Nephron (organoid): Measurements from ENCODE around the gene IL24.

Source experiments
- H3K27ac Mint-ChIP-seq, 3 experiments: 2 replicates each; pipeline ENCODE4 v1.8.0; 2020; ENCODE audit warnings: mixed read lengths in 3 of 3, mild to moderate bottlenecking in 2 of 3, moderate library complexity in 1 of 3
- H3K27me3 Mint-ChIP-seq: 2 replicates; pipeline ENCODE4 v1.8.0; 2021; ENCODE audit warnings: low read depth, mild to moderate bottlenecking, moderate library complexity, mixed read lengths
- H3K36me3 Mint-ChIP-seq: 2 replicates; pipeline ENCODE4 v1.8.0; 2020; ENCODE audit warnings: low read depth, mixed read lengths
- H3K4me1 Mint-ChIP-seq: 2 replicates; pipeline ENCODE4 v1.8.0; 2020; ENCODE audit warnings: mixed read lengths
- H3K4me3 Mint-ChIP-seq, 3 experiments: 2 replicates each; pipeline ENCODE4 v1.8.0; 2020; ENCODE audit warnings: mild to moderate bottlenecking in 3 of 3, mixed read lengths in 3 of 3, moderate library complexity in 2 of 3
- H3K9me3 Mint-ChIP-seq: 2 replicates; pipeline ENCODE4 v1.8.0; 2020; ENCODE audit warnings: mixed read lengths
- TF ChIP-seq, protein P1 (sequence below), 3 experiments: fragments of 200-600 bp; sonication (generic); IDR thresholded peaks; one replicate each; pipeline ENCODE4 v1.5.0; 2021; ENCODE audit warnings: antibody characterized with exemption in 3 of 3; ENCODE audit not compliant: unreplicated experiment in 3 of 3

The IL24 gene

DNA sequence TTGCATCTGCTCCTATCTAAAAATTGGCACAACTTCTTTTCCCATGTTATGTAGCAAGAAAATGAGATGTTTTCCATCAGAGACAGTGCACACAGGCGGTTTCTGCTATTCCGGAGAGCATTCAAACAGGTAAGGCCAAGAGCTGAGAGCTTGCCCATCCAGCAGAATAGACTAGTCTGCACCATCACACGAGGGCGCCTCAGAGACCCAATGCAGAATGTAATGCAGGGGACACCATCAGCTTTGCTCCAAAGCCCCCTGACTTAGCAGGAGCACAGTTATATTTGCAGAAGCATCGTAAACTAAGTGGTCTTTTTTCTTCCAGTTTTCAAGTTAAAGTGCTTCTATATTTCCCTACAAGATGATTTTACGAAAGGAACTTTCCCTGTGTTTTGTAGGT, 4.7 kb downstream of the IL24 start:
- Mint-ChIP-seq H3K36me3 (no peaks in the 10 kb centered on the region), H3K4me3 (no peak overlapping the region), H3K4me1 (peaks cover 8% of the 10 kb centered on the region), H3K27ac (no peak overlapping the region), H3K27me3 (peaks cover 53% of the 10 kb centered on the region), H3K9me3 (no peaks in the 10 kb centered on the region)
- TF ChIP-seq, protein P1, sequence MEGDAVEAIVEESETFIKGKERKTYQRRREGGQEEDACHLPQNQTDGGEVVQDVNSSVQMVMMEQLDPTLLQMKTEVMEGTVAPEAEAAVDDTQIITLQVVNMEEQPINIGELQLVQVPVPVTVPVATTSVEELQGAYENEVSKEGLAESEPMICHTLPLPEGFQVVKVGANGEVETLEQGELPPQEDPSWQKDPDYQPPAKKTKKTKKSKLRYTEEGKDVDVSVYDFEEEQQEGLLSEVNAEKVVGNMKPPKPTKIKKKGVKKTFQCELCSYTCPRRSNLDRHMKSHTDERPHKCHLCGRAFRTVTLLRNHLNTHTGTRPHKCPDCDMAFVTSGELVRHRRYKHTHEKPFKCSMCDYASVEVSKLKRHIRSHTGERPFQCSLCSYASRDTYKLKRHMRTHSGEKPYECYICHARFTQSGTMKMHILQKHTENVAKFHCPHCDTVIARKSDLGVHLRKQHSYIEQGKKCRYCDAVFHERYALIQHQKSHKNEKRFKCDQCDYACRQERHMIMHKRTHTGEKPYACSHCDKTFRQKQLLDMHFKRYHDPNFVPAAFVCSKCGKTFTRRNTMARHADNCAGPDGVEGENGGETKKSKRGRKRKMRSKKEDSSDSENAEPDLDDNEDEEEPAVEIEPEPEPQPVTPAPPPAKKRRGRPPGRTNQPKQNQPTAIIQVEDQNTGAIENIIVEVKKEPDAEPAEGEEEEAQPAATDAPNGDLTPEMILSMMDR (IDR thresholded peaks at IDR 0.05; ENCODE audit: unreplicated experiment in 3 of 3): no peak

DNA sequence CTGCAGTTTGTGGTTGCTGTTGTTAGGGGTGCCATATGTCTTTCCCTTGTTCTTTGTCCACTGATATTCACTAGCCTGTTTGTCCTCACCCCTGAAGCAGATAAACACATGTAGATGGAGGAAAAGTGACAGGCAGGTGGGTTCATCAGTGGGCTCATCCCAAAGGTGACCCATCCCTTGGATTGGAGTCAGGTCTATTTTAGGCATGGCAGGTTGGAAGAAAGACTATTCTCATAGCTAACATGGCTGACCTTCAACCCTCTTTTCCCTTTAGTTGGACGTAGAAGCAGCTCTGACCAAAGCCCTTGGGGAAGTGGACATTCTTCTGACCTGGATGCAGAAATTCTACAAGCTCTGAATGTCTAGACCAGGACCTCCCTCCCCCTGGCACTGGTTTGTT, 5.5 kb downstream of the IL24 start:
- TF ChIP-seq, protein P1 (IDR thresholded peaks at IDR 0.05; ENCODE audit: unreplicated experiment in 3 of 3): no peak
- Mint-ChIP-seq H3K36me3 (no peaks in the 10 kb centered on the region), H3K27me3 (peaks cover 59% of the 10 kb centered on the region), H3K4me1 (peaks cover 8% of the 10 kb centered on the region), H3K4me3 (no peak overlapping the region), H3K27ac (no peak overlapping the region), H3K9me3 (no peaks in the 10 kb centered on the region)

DNA sequence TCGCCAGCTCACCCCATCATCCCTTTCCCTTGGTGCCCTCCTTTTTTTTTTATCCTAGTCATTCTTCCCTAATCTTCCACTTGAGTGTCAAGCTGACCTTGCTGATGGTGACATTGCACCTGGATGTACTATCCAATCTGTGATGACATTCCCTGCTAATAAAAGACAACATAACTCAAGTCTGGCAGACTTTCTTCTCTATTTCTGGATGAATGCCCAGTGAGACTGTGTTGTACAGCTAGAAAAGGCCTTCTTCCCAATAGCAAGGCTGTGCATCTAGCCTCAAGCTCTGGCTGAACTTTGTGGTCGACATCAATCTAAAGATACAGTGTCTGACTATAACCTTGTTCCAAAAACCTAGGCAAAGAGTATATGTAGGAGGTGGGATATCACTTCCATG, 6.4 kb downstream of the IL24 start:
- Mint-ChIP-seq H3K9me3 (no peaks in the 10 kb centered on the region), H3K27me3 (peaks cover 66% of the 10 kb centered on the region)

DNA sequence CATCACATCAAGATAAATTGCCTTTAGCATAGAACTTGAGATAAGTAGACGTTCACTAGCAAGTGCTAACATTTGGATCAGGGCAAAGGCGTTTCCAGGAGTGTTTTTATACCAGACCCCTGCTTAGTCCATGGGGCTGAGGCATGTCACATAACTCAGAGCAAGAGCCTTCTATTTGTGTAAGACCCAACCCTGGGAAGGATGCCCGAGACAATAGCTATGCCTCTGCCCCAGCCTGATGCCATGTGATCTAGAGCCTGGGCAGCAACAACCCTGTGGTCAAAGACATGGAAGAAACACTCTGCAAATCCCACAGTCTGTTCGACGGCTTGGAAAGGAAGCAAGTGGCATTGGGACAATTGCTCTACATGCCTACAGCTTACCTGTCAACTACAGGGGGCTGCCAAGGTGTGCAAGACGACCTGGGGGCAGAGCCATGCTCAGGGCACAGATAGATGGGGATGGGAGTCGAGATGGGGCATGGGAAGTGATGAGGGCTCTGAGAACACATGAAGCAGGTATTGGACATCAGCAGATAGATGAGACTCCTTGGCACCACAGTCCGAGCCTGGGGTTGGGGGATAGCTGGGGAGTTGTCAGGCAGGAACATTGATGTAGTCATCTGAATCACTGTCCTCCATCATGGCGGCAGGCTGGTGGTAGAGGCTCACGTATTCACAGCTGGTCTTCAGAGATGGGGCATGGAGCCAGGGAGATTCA, 7.3 kb downstream of the IL24 start:
- no peak overlapping the region for H3K27ac Mint-ChIP-seq
- peaks cover 69% of the 10 kb centered on the region for H3K27me3 Mint-ChIP-seq
- H3K4me1 Mint-ChIP-seq: peaks cover 12% of the 10 kb centered on the region
- TF ChIP-seq, protein P1 (IDR thresholded peaks at IDR 0.05; ENCODE audit: unreplicated experiment in 3 of 3): no peak
- no peaks in the 10 kb centered on the region for H3K9me3 Mint-ChIP-seq
- H3K4me3 Mint-ChIP-seq: no peak overlapping the region
- H3K36me3 Mint-ChIP-seq: no peaks in the 10 kb centered on the region

More for the DNA sequence above, 6.4 kb downstream of the IL24 start:
- H3K27ac Mint-ChIP-seq: peak overlapping the region in 1 of 3 experiments; percentile 18
- peaks cover 8% of the 10 kb centered on the region for H3K4me1 Mint-ChIP-seq
- TF ChIP-seq, protein P1 (IDR thresholded peaks at IDR 0.05; ENCODE audit: unreplicated experiment in 3 of 3): no peak
- H3K36me3 Mint-ChIP-seq: no peaks in the 10 kb centered on the region
- no peak overlapping the region for H3K4me3 Mint-ChIP-seq

DNA sequence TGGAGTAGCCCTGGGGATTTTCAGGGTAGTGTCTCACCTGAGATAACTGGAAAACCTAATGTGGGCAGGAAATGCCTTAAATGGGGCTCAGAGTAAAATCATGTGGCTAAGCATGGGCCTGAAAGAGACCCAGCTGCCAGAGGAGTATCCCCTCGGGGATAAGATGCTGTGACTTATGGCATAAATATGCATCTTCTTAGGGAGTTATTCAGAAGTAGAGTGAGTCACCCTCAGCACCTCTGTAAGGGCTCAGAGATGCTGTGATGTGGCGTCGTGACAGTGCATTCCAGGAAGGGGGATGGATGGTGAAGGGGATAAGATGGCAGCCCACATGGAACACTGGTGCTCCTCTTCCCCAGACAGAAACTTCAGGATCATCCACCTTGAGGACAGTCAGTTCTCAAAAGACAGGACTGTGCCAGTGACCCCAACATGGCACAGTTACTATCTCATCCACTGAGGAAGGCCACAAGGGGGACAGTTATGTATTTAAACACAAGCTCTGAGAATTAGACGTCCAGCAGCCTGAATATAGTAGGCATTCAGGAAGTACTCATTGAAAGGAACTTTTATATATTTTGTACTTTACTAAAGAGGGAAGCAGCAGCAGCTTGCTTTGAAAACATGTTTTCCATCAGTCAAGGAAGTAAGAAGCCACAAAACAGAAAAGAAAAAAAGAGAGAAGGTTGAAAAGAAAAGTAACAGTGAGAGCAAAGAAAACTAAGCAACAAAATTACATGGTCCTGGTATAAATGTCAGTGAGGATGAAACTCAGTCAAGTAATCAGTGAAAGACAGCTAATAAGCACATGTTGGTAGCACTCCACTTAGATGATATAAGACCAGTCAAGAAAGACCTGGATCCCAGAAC, 8.3 kb downstream of the IL24 start:
- no peaks in the 10 kb centered on the region for H3K9me3 Mint-ChIP-seq
- TF ChIP-seq, protein P1 (IDR thresholded peaks at IDR 0.05; ENCODE audit: unreplicated experiment in 3 of 3): no peak
- H3K4me1 Mint-ChIP-seq: peaks cover 12% of the 10 kb centered on the region
- H3K4me3 Mint-ChIP-seq: peak overlapping the region in 1 of 3 experiments; percentile 30
- no peaks in the 10 kb centered on the region for H3K36me3 Mint-ChIP-seq
- H3K27ac Mint-ChIP-seq: no peak overlapping the region
- H3K27me3 Mint-ChIP-seq: peaks cover 69% of the 10 kb centered on the region
